Measurements from ENCODE around the gene CCDC30.

DNA sequence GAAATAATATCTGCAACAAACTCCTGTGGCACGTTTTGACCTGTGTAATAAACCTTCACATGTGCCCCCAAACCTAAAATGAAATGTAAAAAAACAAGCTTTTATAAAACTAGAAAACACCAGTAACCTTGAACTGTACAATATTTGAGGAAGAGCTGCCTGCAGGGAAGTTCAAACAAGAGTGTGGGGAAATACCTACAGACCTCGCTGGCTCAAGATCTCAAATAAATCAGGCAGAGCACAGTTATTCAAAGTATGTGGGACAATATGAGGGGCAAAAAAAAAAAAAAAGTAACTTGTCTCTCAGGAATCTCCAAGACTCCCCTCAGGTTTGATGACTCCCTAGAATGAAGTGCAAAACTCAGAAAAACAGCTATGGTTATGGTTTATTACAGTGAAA is 157.2 kb downstream of the CCDC30 start:
- TF ChIP-seq, protein P1, sequence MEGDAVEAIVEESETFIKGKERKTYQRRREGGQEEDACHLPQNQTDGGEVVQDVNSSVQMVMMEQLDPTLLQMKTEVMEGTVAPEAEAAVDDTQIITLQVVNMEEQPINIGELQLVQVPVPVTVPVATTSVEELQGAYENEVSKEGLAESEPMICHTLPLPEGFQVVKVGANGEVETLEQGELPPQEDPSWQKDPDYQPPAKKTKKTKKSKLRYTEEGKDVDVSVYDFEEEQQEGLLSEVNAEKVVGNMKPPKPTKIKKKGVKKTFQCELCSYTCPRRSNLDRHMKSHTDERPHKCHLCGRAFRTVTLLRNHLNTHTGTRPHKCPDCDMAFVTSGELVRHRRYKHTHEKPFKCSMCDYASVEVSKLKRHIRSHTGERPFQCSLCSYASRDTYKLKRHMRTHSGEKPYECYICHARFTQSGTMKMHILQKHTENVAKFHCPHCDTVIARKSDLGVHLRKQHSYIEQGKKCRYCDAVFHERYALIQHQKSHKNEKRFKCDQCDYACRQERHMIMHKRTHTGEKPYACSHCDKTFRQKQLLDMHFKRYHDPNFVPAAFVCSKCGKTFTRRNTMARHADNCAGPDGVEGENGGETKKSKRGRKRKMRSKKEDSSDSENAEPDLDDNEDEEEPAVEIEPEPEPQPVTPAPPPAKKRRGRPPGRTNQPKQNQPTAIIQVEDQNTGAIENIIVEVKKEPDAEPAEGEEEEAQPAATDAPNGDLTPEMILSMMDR (IDR thresholded peaks at IDR 0.05) = no peak
- no peak for TF ChIP-seq POLR2AphosphoS5 (IDR thresholded peaks at IDR 0.05)
